Anterior cingulate cortex (tissue), 58 donors: ENCODE results near the gene RNF150.
"Not testable (repeated sequence)": the region's sequence is repeated elsewhere in the genome, so short reads cannot be mapped to it uniquely, and the experiment has no call there.

Experiments
- DNase-seq, 58 donors: peaks; one replicate each; lab custom pipeline; 2025; lab: John Stamatoyannopoulos, UW

The RNF150 gene

GRCh38 chr4:140841186-140841585 is 292.1 kb downstream of the RNF150 start:
- no peak for DNase-seq

GRCh38 chr4:140839888-140840790 is 293.1 kb downstream of the RNF150 start:
- no peak for DNase-seq

GRCh38 chr4:140839406-140839805 is 293.9 kb downstream of the RNF150 start:
- no peak for DNase-seq

GRCh38 chr4:140837736-140838135 is 295.5 kb downstream of the RNF150 start:
- DNase-seq: no peak

- DNase-seq: no peak
Measured at GRCh38 chr4:140834839-140835495, 298.3 kb downstream of the RNF150 start.

- DNase-seq: no peak
Measured at GRCh38 chr4:140833280-140833679, 300.0 kb downstream of the RNF150 start.

GRCh38 chr4:140829825-140830224 is 303.4 kb downstream of the RNF150 start:
- DNase-seq: no peak

- no peak for DNase-seq
Measured at GRCh38 chr4:140826701-140827027, 306.6 kb downstream of the RNF150 start.

GRCh38 chr4:140820520-140820919 is 312.7 kb downstream of the RNF150 start:
- not testable (repeated sequence) for DNase-seq

GRCh38 chr4:140819610-140820009 is 313.7 kb downstream of the RNF150 start:
- DNase-seq: no peak

- DNase-seq: no peak
Measured at GRCh38 chr4:140818433-140818832, 314.8 kb downstream of the RNF150 start.

GRCh38 chr4:140816806-140817510 is 316.3 kb downstream of the RNF150 start:
- DNase-seq: no peak

- DNase-seq: no peak
Measured at GRCh38 chr4:140813804-140814203, 319.5 kb downstream of the RNF150 start.

- DNase-seq: no peak
Measured at GRCh38 chr4:140812916-140813315, 320.4 kb downstream of the RNF150 start.

- DNase-seq: no peak
Measured at GRCh38 chr4:140811429-140811828, 321.8 kb downstream of the RNF150 start.

GRCh38 chr4:140810591-140811169 is 322.6 kb downstream of the RNF150 start:
- DNase-seq: not testable (repeated sequence)
